NB4 (cell line): ENCODE data around the gene VPS37B.

ENCODE experiments used
- CTCF ChIP-seq: IDR thresholded peaks from one replicate; pipeline ENCODE4 v1.5.1; 2012; ENCODE audit warnings: low read depth, low read length
- MAX ChIP-seq: IDR thresholded peaks from 2 replicates; pipeline ENCODE4 v1.6.1; 2011; ENCODE audit warnings: low read depth, low read length
- MYC ChIP-seq: IDR thresholded peaks from 2 replicates; pipeline ENCODE4 v1.6.1; 2011; ENCODE audit warnings: low read depth, low read length
- POLR2A ChIP-seq: IDR thresholded peaks from 2 replicates; pipeline ENCODE4 v1.6.1; 2011; ENCODE audit warnings: mild to moderate bottlenecking; ENCODE audit not compliant: insufficient read length; ENCODE audit errors: extremely low read depth

- TF ChIP-seq POLR2A: no peak
- no peak for TF ChIP-seq MYC
- TF ChIP-seq CTCF: no peak
- no peak for TF ChIP-seq MAX
Observed at GRCh38 chr12:122934722-122935121, 38.8 kb upstream of the VPS37B start.
